HG03439 (cell line): ENCODE results near the gene SOBP.
"Not testable (repeated sequence)": the region's sequence is repeated elsewhere in the genome, so short reads cannot be mapped to it uniquely, and the experiment has no call there.

ENCODE experiments used
- ATAC-seq: cut with Tn5 transposase; IDR thresholded peaks from one replicate; pipeline ENCODE4 v1.9.1; 2021; ENCODE audit warnings: mild to moderate bottlenecking, moderate library complexity; ENCODE audit not compliant: unreplicated experiment

The SOBP gene

DNA sequence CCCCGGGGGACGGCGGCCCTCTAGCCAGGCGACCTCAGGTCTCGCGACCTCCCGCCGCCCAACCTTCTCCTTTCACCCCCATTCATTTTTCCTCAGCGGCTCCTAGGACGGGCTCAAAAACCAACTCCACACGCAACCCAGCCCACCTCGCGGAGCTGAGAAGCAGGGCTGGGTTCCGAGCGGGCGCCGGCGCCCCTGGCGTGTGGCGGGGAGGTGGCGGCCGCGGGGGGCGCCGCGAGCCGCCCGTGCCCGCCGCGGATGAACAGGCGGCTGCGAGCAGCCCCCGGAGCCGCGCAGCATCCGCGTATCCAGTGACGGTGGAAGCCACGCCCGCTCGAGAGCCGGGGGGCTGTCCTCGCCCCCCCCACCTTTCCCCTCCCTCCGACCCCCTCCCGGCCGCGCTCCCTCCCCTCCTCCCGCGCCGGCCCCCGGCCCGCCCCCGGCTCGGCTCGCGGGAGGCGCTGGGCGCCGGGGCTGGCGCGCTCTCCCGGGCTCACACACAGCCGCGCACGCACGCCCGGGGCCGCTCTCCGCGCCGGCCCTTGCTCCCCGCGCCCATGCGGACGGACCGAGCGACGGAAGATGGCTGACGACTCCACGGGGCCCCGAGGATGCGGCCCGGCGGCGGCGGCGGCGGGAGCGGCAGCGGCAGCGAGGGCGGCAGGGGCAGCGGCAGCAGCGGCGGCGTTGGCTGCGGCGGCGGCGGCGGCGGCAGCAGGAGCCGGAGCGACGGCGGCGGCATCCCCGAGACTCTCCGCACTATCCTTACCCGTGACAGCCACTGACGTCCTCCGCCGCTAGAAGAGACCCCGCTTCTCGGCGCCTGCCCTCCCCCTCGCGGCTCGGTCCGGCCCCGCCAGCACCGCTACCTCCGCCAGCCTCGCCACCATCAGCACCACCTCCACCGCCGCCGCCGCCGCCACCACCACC is at the start of gene SOBP:
Gene SOBP (plus strand): TSS at position 482 of the 930 bp plus-strand sequence. CDS start 500 bp downstream, outside the sequence.
- peak; percentile 48 for ATAC-seq

DNA sequence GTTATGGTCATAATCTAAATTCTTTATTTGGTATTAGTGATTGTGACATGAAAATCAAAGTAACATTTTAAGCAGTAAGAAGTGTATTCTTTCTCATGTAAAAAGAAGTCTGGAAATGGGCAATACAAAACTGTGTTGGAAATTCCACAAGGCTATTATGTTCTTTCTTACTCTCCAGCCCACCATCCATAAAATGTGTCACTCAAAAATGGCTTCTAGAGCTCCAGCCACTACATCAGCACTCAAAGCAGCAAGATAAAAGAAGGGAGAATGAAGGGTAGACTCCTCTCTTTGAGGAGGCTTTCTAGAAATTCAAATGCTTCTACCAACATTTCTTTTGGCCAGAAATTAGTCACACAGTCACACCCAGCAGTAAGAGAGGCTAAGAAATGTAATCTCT is 49.0 kb upstream of the SOBP start:
- no peak for ATAC-seq

DNA sequence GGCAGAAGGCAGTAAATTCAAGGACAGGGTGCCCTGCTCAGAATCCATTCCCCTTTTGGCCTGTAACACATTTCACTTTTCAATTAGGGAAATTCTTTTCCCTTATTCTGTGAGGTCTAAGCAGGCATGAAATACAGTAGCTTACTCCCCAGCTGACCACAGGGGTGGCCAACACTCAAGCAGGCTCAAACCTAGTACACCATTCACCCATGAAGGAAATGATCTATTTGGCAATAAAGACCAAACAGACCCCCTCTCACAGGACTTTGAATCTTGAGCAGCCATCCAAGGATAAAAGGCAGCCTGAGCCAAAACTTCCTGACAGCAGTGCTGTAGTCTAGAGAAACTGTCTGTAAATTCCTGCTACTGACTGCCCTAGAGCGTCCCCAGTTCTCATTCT is 48.2 kb upstream of the SOBP start:
- no peak for ATAC-seq

DNA sequence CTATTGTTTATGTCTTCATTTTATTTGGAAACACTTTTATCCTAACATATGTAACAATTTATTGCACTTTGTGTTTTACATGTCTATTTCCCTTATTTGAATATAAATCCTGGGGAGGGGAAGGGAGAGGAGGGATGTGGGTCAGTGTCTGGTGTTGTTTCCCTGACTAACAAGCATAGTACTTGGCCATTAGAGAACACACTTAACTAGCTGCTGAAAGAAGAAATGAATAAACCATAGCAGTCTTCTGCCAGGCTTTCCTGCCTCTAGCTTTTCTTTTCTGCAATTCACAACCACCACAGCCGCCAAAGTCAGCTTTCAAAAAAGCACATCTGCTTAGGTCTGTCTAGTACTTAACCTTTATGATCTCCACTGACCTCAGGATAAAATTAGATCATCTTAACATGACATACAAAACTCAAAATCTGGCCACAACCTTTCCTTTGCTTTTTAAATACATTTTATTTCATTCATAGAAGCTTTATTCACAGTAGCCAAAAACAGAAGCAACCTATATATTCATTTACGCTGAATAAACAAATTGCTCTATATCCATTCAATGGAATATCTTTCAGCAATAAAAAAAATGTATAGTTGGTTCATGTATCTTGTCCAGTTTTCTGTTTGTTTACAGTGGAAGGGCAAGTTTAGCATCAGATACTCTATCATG is 46.8 kb upstream of the SOBP start:
- no peak for ATAC-seq

- ATAC-seq = no peak
Measured at GRCh38 chr6:107443608-107444267, 46.2 kb upstream of the SOBP start.

- no peak for ATAC-seq
Measured at GRCh38 chr6:107444277-107444676, 45.6 kb upstream of the SOBP start.

DNA sequence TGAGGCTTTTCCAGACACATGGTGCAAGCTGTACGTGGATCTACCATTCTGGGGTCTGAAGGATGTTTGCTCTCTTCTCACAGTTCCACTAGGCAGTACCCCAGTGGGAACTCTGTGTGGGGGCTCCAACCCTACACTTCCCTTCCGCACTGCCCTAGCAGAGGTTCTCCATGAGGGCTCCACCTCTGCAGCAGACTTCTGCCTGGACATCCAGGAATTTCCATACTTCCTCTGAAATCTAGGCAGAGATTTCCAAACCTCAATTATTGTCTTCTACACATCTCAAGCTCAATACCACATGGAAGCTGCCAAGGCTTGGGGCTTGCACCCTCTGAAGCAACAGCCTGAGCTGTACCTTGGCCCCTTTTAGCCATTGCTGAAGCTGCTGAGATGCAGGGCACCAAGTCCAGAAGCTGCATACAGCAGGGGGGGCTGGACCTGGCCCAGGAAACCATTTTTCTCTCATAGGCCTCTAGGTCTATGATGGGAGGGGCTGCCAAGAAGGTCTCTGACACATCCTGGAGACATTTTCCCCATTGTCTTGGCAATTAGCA is 42.2 kb upstream of the SOBP start:
- no peak for ATAC-seq

DNA sequence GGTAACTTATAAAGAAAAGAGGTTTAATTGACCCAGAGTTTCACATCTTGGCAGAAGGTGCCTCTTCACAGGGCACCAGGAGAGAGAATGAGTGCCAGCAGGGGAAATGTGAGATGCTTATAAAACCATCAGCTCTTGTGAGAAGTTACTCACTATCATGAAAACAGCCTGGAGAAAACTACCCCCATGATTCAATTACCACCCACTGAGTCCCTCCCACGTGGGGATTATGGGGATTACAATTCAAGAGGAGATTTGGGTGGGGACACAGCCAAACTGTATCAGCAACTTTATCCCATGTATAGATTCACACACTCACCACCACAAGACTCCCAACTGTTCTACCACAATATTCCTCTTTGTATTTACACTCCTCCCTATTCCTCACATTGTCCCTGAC is 41.1 kb upstream of the SOBP start:
- no peak for ATAC-seq

DNA sequence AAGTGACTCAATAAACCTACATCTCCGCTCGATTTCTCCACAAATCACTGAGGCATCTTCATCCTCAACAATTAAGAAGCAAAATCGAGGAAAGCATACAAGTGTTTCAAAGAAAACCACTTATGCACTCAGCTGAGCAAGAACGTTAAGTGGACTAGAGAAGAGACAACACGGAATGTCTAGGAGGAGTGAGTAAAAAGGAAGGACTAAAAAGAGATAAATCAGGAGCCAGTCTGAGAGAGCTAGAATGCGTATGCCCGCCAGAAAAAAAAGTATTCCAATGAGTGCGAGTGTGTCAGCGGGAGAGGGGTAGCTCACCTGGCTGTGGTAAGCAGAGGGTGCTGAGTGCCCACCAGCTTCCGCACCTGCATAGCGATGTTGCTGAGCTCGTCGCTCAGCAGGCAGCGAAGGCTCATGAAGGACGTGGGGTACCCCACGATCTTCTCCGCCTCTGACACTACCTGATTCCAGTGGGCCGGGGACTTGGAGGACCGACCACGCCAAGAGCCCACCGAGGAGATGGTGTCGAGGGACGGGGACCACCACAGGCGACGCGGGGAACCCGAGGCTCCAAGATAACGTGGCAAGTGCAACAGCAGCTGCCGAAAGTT is 31.1 kb upstream of the SOBP start:
- peak; percentile 38 for ATAC-seq

DNA sequence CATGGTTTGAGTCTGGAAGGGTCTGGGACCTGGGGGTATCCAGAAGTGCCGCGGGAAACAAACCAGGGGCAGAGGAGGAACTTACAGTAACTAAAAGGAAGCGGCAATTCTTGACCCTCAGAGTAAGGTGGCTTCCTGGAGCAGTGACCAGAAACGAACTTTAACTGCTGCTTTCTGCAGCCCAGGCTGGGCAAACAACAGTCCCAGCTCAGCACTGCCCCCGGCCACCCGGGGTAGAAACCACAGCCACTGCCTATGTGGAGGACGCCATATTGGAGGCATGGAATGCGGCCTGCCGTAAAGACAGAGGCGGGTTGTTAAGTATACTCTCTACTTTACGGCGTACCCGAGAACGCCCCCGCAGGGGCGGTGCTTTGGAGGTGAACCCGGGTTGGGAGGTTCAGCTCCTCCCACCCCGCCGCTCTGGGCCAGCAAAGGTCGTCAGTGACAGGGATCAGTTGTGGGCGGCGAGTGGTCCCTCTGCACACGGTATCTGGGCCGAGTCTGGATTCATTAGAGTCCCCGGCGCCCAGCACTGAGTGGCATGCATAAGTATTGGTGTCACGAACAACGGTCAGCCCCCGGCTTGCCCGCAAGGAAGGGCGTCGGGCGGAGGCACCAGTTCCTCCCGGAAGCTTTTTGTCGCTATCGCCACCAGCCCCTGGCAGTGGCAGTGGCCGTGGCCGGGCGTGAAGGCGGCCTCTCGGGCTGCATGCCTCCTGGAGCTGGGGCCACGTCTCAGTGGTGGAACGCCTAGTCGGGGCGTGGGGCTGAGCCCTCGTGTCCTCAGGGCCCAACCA is 30.4 kb upstream of the SOBP start, which contains the start of gene PDSS2:
Gene PDSS2 (minus strand): TSS at position 282 of the 800 bp plus-strand sequence. CDS start 279 bp downstream, at position 3.
- peak; percentile 97 for ATAC-seq

DNA sequence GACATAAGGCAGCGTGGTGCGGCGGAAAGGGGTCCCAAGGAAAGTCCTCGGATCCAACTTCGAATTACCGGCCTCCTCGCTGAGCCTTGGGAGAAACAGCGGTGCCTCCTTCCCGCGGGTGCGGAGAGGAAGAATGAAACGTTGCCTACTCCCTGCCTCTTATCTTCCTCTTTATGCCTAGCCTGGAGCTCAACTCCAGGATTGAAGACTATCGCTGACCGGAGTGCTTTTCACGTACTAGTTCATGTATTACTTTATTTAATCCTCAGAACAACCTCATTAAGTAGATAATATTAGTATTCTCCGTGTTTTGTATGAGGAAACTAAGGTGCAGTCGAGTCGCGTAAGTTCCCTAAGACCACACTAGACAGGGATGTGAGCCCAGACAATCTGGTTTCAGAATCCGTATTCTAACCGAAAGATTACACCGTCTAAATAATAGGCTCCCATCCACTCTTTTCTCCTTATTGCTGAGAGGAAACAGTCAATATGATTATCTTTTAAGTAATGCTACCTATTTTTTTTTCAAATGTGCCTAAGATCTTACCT is 29.8 kb upstream of the SOBP start:
- ATAC-seq = no peak

GRCh38 chr6:107466062-107466461 is 23.9 kb upstream of the SOBP start:
- ATAC-seq = no peak

DNA sequence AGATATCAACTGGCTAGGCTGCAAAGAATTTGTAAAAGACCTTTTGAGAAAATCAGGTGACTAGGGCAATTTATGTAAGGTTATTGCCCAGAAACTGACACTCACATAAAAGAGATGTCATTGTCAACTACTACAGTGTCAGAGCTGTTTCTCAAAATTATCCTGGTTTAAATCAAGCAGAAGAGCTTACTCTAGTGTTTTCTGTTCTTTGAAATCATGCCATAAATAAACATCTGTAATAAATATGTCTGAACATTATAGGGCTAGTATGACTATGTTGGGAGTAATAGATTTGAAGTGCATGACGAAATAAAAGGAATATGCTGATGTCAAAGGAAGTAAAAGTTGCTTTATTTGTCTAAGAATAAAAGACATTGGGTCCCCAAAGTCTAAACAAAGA is 19.6 kb upstream of the SOBP start:
- ATAC-seq = no peak

GRCh38 chr6:107473660-107474059 is 16.3 kb upstream of the SOBP start:
- no peak for ATAC-seq

GRCh38 chr6:107475360-107475759 is 14.6 kb upstream of the SOBP start:
- ATAC-seq = not testable (repeated sequence)

DNA sequence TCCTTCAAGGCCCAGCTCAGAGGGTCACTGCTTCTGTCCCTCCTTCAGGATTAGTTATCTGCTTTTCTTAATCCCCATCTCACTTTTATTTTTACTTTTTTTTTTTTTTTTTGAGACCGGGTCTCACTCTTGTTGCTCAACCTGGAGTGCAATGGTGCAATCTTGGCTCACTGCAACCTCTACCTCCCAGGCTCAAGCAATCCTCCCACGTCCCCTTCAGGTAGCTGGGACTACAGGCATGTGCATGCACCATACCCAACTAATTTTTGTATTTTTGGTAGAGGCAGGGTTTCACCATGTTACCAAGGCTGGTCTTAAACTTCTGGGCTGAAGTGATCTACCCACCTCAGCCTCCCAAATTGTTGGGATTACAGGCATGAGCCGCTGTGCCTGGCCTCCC is 14.1 kb upstream of the SOBP start:
- ATAC-seq = not testable (repeated sequence)

- ATAC-seq = no peak
Measured at GRCh38 chr6:107479089-107479690, 10.7 kb upstream of the SOBP start.

DNA sequence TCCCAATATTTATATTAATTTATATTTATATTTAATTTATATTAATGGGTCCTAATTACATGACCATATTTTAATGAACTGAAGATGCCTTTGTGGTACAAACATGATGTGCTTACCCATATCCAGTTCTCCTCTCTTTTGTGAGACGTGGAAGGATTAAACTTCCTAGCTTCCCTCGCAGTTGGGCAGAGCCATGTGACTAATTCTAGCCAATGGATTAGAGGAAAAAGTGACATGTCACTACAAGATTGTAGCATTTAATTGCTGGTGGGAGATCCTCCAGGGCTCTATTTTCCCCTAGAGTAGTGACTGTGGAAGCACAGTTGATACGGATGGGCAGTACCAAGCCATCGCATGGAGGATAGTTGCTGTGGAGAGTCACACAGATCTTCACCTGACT is 4.8 kb upstream of the SOBP start:
- no peak for ATAC-seq

DNA sequence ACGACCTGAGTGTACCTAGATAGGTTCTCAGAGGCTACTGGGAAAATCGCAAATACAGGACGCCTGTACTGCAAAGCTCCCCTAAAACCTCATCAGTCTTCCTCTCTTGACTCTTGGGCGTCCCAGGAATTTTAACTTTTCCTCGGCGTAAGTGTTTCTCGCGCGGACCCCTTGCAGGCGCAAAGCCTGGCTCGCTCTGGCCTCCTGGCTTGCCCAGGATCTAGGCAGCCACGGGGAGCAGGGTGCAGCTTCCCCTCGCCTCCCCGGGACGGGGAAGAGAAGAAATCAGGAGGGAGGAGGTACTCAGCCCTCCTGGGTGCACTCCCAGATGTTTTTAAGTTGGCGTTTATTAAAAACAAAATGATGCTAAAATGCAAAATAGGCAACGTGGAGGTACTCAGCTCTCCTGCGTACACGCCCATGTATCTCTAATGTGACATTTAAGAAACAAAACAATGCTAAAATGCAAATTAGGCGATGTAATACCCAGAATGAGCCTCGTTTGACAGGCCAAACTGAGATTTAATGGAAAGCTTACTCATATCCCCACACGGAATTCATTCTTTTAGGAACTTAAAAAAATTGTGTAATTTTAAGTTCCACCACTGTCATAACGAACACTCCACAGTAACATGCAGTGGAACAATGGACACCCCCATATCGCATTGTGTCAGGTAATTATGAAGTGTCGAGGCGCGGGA is 1.6 kb upstream of the SOBP start:
- no peak for ATAC-seq
